ENCODE data around the gene MTUS2.

GRCh38 chr13:28958441-28958840, 138.3 kb downstream of the MTUS2 start:
- TF ChIP-seq CTCF (IDR thresholded peaks at IDR 0.05; ENCODE audit: borderline replicate concordance, extremely low read depth, low read length, poor library complexity, severe bottlenecking) (no peak), EZH2 (IDR thresholded peaks at IDR 0.05; ENCODE audit: borderline replicate concordance, low read depth, low read length, severe bottlenecking) (no peak)

Measured in DND-41 (cell line).